MM.1S (cell line): ENCODE data around the gene NLGN1.

Experiments used
- CTCF ChIP-seq: fragments of 300-600 bp; sonication (generic); IDR thresholded peaks from 2 replicates; pipeline ENCODE4 v1.5.1; 2016; ENCODE audit warnings: antibody characterized with exemption, low read length, mixed read lengths
- EZH2 ChIP-seq: fragments of 300-600 bp; sonication (generic); optimal IDR thresholded peaks from 2 replicates; pipeline ENCODE3; 2017; ENCODE audit warnings: low read depth, mild to moderate bottlenecking, antibody characterized with exemption, low read length, mixed read lengths
- EZH2phosphoT487 ChIP-seq: fragments of 300-600 bp; sonication (generic); IDR thresholded peaks from 2 replicates; pipeline ENCODE4 v1.6.1; 2018; ENCODE audit warnings: antibody characterized with exemption, low read length

- TF ChIP-seq CTCF (no peak), EZH2phosphoT487 (no peak), EZH2 (no peak)
Measured at GRCh38 chr3:173440514-173440913, 43.0 kb downstream of the NLGN1 start.
